ENCODE measurements around the gene PDP2. TPM values are rescaled to one million over a fixed set of nuclear protein-coding genes. Genes with fewer than 3 reads are reported as not detected.

Gene PDP2
- total RNA-seq, 1 donor from 2014 or later, result 14.0 TPM

DNA sequence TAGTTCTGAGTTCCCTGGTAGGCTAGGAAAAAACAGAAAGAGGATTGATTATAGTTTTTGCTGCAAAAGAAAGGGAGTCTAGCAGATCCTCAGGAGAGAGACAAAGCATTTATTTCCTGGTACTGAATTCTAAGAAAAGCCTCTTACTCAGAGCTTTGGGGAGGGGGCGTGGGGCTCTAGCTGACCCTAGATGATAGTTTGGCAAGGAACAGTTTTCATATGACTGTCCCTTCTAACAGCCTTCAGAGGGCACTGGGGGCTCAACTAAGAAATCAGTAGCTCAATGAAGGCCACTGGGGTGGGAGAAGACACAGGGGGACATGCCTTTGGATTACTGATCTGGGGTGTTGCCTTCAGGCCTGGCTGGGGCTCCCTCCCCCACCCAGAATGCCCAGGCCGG, 32.1 kb upstream of the PDP2 start:
- TF ChIP-seq POLR2A (IDR thresholded peaks at IDR 0.05), result no peak
- TF ChIP-seq, protein P1, sequence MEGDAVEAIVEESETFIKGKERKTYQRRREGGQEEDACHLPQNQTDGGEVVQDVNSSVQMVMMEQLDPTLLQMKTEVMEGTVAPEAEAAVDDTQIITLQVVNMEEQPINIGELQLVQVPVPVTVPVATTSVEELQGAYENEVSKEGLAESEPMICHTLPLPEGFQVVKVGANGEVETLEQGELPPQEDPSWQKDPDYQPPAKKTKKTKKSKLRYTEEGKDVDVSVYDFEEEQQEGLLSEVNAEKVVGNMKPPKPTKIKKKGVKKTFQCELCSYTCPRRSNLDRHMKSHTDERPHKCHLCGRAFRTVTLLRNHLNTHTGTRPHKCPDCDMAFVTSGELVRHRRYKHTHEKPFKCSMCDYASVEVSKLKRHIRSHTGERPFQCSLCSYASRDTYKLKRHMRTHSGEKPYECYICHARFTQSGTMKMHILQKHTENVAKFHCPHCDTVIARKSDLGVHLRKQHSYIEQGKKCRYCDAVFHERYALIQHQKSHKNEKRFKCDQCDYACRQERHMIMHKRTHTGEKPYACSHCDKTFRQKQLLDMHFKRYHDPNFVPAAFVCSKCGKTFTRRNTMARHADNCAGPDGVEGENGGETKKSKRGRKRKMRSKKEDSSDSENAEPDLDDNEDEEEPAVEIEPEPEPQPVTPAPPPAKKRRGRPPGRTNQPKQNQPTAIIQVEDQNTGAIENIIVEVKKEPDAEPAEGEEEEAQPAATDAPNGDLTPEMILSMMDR (IDR thresholded peaks at IDR 0.05), result no peak
- no peak for TF ChIP-seq POLR2AphosphoS5 (IDR thresholded peaks at IDR 0.05; ENCODE audit: insufficient read depth in 1 of 2, low read depth in 1 of 2)
- intact Hi-C loops (cut with DNase I), result no loop called here
- H3K9me3 ChIP-seq, result no peaks in the 10 kb centered on the region
- no peak overlapping the region for H3K27ac ChIP-seq
- no peak for DNase-seq (ENCODE audit: extremely low spot score in 2 of 2)
- H3K27me3 ChIP-seq, result no peaks in the 10 kb centered on the region
- H3K4me3 ChIP-seq, result no peak overlapping the region
- no peaks in the 10 kb centered on the region for H3K36me3 ChIP-seq
- H3K4me1 ChIP-seq, result peaks cover 17% of the 10 kb centered on the region

DNA sequence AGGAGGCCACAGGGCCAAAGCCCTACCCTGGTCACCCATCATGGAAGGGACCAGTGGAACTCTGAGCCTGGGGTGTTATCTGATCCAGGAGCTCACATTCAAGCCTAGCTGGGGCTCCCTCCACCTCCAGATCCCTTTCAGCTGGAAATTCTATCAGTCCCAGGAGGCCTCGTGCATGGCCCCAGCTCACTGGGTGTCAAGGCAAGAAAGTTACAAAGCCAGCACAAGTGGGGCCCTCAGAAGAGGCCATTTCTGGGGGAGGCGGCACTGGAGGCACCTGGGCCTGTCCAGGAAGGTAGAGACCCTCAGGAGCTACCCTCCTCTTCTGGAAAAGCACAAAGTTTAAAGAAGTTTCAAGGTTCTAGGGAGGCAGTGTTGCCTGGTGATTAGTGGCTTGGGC, 31.3 kb upstream of the PDP2 start:
- TF ChIP-seq POLR2A (IDR thresholded peaks at IDR 0.05), result no peak
- no peak for TF ChIP-seq POLR2AphosphoS5 (IDR thresholded peaks at IDR 0.05; ENCODE audit: insufficient read depth in 1 of 2, low read depth in 1 of 2)
- TF ChIP-seq, protein P1 (IDR thresholded peaks at IDR 0.05), result no peak
- Histone ChIP-seq H3K27me3 (no peaks in the 10 kb centered on the region), H3K4me1 (peaks cover 15% of the 10 kb centered on the region), H3K9me3 (no peaks in the 10 kb centered on the region), H3K36me3 (no peaks in the 10 kb centered on the region), H3K4me3 (no peak overlapping the region), H3K27ac (no peak overlapping the region)
- DNase-seq (ENCODE audit: extremely low spot score in 2 of 2), result no peak
- intact Hi-C loops (cut with DNase I), result no loop called here

- intact Hi-C loops (cut with DNase I), result no loop called here
- H3K9me3 ChIP-seq, result no peaks in the 10 kb centered on the region
- H3K4me3 ChIP-seq, result no peak overlapping the region
- H3K4me1 ChIP-seq, result peaks cover 10% of the 10 kb centered on the region
- H3K27ac ChIP-seq, result no peak overlapping the region
- no peak for DNase-seq (ENCODE audit: extremely low spot score in 2 of 2)
- TF ChIP-seq POLR2AphosphoS5 (IDR thresholded peaks at IDR 0.05; ENCODE audit: insufficient read depth in 1 of 2, low read depth in 1 of 2), result no peak
- TF ChIP-seq POLR2A (IDR thresholded peaks at IDR 0.05), result no peak
- TF ChIP-seq, protein P1 (IDR thresholded peaks at IDR 0.05), result no peak
- no peaks in the 10 kb centered on the region for H3K36me3 ChIP-seq
- H3K27me3 ChIP-seq, result no peaks in the 10 kb centered on the region
Measured at GRCh38 chr16:66849549-66849948, 30.8 kb upstream of the PDP2 start.

GRCh38 chr16:66850115-66850815, 30.1 kb upstream of the PDP2 start:
- Histone ChIP-seq H3K27me3 (no peaks in the 10 kb centered on the region), H3K36me3 (no peaks in the 10 kb centered on the region), H3K9me3 (no peaks in the 10 kb centered on the region), H3K4me3 (no peak overlapping the region), H3K4me1 (peaks cover 3% of the 10 kb centered on the region), H3K27ac (no peak overlapping the region)
- intact Hi-C loops (cut with DNase I), result no loop called here
- DNase-seq (ENCODE audit: extremely low spot score in 2 of 2), result no peak
- no peak for TF ChIP-seq POLR2A (IDR thresholded peaks at IDR 0.05)
- TF ChIP-seq, protein P1 (IDR thresholded peaks at IDR 0.05), result no peak

GRCh38 chr16:66851166-66851964, 28.9 kb upstream of the PDP2 start:
- Histone ChIP-seq H3K27me3 (no peaks in the 10 kb centered on the region), H3K4me3 (no peak overlapping the region), H3K4me1 (no peaks in the 10 kb centered on the region), H3K36me3 (no peaks in the 10 kb centered on the region), H3K9me3 (no peaks in the 10 kb centered on the region), H3K27ac (no peak overlapping the region)
- intact Hi-C loops (cut with DNase I), result no loop called here
- DNase-seq (ENCODE audit: extremely low spot score in 2 of 2), result no peak
- TF ChIP-seq POLR2A (IDR thresholded peaks at IDR 0.05), result no peak
- TF ChIP-seq POLR2AphosphoS5 (IDR thresholded peaks at IDR 0.05; ENCODE audit: insufficient read depth in 1 of 2, low read depth in 1 of 2), result no peak
